HG03060 (cell line): ENCODE measurements around the gene SUSD4.

ENCODE experiments used
- ATAC-seq: cut with Tn5 transposase; IDR thresholded peaks from one replicate; pipeline ENCODE4 v1.9.1; 2021; ENCODE audit warnings: low read depth, moderate number of reproducible peaks; ENCODE audit not compliant: unreplicated experiment

The SUSD4 gene

DNA sequence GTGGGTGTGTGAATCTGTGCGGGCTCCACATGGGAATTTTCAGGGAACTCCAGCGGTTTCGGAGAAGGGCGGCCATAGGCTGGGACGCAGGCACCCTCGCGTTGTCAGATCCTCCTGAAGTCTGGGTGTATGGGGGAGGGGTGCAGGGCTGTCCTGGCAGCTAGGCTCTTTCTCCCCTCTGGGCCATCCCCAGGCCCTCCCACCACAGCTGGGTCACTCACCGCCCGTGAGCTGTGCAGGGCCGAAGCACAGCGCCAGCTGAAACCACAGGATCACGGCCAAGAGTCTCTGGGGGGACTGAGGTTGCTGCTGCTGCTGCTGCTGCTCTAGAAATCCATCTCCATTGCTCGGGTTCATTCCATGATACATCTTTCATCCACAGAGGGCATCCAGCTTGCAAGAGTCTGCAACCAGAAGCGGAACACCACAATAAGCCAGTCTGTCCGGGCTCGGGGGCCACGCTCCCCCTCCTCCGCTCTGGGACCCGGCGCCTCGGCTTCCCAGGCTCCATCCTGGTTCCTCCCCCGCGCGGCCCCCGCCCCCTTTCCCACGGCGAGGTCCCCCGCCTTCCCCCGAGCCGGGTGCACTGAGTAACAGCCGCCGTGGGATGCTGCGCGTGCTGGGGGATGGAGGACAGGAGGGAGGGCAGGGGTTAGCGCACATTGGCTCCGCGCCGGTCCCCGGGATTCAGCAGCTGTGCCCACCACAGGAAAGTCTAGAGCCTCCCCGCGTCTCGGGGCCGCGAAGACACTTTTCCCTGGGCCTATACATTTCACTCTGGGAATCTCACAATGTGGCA is 720 bp downstream of the SUSD4 start:
- ATAC-seq, result no peak

DNA sequence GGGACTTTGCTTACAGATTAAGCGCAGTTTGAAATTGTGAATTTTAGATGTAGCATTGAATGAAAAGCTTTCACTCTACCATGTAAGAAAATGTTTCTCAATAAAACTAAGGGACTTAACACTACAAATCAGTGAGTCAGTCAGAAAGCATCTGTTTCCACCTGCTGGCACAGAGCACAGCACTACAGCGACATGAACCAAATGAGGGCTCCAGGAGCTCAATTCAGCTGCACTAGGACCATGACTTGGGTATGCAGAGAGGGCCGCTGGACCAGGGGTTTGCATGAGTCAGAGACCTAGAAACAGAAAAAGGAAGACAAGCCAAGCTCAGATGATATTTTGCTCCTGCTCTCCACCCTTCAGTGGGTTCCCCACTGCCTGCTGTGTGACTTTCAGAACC is 5.2 kb downstream of the SUSD4 start:
- ATAC-seq, result no peak

DNA sequence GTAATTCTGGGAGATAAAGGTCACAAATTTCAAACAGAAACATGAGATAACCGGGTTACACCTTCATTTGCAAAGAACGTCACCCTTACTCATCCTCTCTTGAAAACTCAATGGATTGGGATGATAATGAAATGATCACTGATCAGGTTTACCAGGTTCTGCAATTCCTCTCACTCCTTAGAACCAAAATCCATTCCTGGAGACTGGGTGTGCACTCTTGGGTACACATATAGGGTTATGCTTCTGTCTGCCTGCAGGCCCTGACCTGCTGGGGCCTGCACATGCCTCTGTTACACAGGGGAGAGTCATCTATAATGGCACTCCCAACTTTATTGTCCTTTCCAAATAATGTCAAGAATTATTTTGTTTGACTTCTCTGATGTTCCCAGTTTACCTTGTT is 8.3 kb downstream of the SUSD4 start:
- ATAC-seq, result no peak

DNA sequence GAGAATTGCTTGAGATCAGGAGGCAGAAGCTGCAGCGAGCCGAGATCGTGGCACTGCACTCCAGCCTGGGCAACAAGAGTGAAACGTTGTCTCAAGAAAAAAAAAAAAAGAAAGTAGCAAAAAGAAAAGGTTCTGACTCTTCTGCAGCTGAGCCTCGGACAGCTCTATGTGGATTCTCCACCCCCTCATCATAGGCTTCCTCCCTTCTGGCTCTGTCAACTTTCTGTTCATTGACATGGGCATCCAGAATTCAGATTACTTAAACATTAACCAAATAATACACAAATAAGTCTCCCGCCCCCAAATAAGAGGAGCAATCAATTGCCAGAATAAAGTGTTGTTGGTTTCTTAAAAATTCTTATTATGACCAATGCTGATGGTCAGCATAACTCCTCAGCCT is 10.0 kb downstream of the SUSD4 start:
- no peak for ATAC-seq

DNA sequence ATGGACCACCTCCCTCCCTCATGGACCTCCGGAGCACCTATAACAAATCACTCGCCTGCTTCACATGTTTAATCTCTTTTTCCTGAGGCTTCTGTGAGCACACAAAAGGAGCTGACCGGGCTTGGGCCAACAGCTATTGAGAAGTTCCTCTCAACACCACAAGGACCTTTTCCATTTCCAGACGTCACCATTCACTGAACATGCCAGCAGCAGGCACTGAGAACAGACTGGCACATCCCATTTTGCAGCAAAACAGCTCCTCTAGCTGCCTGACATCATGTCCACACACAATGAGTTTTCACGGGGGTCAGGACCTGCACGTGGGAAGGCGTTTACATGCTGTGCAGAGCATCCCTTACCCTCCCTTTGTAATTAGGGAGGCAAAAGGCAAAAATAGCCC is 11.0 kb downstream of the SUSD4 start:
- ATAC-seq, result no peak

DNA sequence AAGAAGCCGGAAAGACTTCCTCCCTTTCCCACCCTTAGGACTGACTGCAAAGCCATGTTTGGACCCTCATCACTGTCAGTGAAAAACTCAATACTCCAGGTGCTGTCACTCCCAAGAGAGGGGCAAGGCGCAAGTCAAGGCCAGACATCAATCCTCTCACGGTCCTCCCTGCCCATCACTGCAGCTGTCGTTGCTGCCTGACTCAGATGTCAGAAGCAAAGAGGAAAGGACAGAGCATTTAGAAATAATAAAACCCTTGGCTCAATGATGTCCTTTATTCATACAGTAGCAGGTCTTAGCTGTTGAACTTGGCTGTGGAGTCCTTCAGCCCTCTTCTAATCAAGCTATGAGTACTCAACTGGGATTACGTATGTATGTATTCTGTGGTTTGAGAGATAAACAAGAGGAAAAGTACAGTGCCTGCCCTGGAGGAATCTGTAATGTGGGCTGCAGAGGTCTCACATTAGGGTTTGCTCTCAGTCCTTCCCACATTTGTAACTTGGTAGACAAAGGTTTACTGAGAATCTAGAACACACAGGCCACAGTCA is 13.5 kb downstream of the SUSD4 start:
- no peak for ATAC-seq

DNA sequence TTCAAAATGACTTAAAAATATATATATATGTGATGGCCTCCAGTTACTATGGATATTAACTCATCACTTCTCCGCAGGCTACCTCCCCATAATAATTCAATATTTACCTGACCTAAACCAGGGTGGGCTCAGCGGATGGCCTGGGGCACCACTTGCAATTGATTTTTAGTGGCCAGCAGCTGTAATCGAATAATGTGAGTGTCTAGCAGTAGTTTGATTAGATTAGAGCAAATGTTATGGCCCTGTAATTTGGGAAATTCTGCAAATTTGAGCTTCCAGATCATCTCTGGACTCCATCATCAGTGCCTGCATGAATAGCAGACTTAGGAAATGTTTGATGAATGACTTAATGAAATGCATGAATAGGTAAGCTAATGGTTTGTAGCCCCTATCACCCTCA is 14.7 kb downstream of the SUSD4 start:
- ATAC-seq, result no peak

DNA sequence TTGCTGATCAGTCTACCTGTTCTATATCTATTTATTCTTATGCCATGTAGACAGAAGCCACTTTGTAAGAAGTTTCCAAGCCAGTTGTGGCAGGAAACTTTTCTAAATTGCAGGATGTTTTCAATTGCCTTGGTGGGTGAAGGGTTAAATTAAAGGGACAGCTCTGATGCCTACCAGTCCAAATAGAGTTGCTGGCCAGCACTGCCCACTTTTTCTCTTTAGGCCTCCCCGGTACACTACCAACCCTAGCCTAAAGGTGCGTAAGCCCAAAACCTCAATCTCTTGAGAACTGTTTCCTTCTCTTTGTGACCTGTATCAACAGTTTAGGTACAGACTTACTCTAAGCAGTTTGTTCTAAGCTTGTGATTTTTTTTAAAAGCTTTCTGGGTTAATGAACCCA is 15.5 kb downstream of the SUSD4 start:
- no peak for ATAC-seq

DNA sequence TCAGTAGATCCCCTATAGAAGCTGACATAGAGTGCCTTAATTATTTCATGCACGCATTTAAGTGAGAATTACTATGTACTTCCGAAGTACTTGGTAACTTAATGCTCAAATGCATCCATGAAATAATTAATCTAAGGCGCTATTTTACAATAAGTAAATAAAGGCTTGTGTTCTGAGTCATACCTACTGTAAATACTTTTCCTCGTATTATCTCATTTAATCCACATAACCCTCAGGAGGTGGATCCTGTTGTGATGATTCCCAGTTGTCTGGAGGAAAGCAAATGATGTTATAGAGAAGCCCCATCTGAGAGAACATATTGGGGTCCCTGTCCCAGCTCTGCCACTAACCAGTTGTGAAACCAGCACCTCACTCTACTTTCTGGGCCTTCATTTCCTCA is 16.4 kb downstream of the SUSD4 start:
- no peak for ATAC-seq

DNA sequence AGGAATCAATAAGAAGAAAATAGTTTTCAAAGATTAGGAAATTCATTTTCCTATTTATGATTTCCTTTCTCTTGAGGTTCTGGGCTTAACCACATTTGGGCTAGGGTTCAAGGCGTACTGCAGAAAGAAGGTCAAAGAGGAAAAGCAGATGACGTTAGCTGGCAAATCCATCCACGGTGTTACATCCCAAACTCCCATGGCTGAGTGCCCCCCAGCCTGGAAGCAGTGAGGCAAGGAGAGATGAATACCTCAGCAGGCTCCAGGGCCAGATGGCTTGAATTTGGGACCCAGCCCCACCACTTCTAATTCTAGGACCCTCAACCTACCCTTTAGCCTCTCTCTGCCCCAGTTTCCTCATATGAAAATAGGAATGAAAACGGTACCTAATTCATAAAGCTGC is 17.7 kb downstream of the SUSD4 start:
- ATAC-seq, result no peak

DNA sequence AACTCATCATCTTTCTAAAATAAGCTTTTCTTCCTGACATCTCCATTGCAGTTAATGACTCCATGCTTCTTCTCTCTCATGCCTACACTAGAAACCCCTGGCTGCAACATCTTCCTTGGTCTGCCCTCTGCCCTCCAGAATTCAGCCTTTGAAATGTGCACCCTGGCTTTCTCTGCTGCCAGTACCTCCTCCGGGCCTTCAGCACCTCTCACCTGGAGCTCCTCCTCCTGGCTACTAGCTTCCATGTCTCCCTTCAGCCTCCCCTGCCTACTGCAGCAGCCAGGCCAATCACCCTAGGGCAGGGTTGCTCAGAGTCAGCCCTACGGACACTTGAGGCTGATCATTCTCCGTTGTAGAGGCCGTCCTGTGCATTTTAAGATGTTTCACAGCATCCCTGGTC is 18.3 kb downstream of the SUSD4 start:
- no peak for ATAC-seq

DNA sequence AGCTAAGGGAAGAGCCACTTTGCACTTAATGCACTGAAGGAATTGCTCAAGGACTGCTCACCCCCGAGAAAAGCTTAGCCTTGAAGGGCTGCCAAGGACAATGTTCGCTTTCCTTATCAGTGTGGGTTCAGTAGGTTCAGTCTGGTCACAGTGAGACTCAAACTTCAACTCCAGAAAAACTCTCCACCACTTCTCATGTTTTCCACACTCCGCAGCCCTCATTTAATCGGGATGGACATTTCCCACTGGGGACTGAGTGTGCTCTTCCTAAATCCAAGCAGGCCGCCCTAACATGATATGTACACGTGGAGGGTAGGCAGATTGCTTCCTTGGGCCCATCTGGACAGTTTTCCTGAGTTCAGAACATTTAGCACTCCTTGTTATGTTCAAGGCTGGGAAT is 19.5 kb downstream of the SUSD4 start:
- ATAC-seq, result no peak

DNA sequence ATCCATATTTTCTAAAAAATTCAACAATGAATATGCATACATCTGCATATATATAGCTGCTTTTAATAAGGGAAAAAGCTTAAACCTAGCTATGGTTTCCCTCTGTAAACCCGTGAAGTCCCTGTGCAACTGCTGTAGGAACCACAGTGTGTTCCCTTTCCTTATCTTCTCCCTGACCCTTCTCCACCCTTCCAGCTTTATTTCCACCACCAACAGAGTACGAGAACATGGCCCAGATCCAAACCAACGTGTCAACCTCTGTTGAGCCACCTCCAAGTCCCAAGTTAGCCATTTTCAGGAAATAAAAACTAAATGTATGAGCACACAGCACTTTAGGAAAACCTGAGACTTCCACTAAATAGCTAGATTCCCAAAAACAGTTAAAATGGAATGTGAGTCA is 20.3 kb downstream of the SUSD4 start:
- ATAC-seq, result no peak

DNA sequence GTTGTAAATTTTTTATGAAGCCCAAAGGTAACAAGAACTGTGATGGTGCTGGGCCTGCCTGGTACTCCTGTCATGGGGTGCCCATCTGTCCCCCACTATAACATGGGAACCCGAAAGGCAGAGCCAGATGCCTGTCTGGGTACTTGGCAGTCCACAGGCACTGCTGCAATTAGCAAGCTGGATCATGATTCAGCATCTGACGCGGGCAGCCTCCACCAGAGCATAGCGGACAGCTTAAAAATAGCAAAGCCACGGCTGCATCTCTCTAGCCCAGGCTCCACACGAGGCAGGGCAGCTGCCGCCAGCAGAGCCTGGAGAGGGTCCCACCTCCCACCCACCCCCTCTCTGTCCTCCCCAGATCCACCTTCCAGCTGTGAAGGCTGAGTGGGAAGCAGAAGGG is 22.9 kb downstream of the SUSD4 start:
- ATAC-seq, result no peak

DNA sequence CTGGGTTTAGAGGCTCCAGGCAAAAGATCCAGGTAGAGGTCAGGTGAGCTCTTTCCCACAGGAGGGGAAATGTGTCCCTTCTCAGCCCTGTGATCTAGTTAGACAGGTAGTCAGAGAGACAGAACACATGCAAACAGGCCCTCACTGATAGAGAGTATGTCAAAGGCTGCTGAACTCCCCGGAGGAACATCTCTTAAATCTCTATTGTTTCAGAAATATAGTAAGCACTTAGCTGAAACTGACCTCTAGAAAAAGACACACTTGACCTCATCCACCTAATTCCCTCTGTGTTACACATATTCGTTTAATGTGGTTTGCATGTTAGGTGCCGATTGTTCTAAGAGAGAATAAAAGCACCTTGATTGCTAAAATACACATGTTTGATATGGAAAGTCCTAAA is 23.3 kb downstream of the SUSD4 start:
- ATAC-seq, result no peak

DNA sequence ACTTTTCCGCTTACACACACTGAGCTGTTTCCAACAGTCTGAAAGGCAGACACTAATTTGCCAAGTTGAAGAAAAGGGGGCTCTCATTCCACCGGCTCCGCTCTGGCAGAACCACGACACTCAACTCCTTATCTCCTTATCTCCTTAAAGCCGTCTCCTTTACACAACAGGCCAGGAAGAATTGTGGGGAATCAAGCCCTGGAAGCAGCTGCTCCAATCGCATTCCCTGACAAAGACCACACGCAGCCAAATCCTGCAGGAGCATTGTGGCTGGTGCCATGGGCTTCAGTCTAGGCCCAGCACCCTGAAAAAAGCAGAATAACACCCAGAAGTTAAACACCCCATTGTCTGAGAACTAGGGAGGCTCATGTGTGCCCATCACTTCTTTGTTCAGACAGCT is 24.1 kb downstream of the SUSD4 start:
- ATAC-seq, result no peak

DNA sequence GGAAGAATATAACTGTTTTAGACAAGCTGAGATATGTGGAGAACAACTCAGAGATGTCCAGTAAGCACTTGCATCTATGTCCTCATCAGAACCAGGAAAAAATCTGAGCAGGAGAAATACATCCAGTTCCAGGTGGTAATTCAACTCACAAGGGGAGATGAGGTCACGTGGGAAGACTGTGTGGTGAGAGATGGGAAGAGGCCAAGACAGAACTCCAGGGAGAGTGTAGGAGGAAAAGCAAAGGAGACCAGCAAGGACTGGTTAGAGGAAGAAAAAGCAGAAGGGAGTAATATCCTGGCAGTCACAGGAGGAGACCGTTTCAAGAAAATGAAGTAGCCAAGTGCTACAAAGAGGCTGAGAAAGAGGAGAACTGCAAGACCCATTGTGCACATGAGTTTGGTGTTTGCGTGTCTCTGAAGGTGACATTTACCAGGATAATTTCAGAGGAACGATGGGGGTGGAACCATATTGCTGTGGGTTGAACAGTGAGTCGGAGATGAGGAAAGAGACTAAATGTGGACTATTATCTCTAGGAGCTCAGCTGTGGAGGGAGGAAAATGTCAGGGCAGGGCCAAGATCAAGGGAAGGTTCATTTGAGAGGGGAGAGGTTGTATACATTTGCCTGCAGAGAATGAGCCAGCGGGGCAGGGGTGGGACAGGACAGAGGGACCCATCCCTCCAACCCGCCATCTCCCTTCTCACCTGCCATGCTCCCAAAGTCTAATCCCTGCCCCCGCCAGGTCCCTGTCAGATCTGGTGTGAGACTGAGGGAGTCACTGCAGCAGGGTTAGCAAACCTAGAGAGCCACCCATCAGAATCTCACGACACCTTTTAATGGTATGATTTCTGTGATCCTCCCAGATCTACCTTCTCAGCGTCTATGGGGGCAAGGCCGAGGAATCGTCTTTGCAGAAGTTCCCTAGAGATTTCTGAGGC is 24.9 kb downstream of the SUSD4 start:
- ATAC-seq, result no peak

DNA sequence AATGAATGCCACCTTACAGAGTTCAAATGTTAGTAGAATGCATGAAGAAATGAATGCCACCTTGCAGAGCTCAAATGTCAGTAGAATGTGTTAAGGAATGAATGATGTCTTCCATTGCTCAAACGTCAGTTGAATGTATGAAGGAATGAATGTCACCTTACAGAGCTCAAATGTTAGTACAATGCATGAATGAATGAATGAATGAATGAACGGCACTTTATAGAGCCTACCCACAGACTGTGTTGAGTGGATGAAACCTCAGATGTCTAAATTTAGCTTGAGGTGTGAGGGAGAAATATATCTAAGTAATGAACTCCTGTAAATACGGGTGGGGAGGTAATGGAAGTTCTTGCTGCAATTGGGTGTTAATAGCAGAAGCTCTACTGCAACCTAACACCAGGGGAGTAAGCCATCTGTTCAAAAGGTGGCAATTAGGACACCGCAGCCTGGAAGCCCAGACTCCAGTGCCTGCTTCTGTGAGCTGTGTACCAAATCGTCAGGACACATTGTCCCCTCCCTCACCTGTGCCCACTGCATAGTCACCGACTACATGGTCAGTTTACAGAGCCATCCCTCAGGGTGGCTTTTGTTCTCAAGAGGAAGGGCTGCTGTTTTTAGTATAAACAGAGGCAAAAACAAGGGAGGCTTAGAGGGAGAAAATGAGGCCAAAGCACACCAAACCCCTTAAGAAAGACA is 26.7 kb downstream of the SUSD4 start:
- ATAC-seq, result no peak

DNA sequence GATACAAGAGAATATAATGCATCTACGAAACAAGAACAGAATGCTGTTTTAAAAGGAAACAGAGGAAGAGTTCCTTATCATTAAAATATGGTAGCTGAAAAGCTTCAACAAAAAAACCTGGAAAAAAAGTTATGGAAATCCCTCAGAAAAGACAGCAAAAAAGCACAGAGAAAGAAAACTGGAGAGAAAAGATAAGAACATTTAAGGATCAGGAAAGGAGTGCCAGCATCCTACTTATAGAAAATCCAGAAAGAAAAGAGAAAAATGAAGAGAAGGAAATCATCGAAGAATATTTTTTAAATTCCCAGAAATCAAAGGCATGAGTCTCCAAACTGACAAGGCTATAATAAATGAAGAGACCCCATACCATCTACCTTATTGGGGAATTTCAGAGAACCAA is 29.8 kb downstream of the SUSD4 start:
- ATAC-seq, result no peak

DNA sequence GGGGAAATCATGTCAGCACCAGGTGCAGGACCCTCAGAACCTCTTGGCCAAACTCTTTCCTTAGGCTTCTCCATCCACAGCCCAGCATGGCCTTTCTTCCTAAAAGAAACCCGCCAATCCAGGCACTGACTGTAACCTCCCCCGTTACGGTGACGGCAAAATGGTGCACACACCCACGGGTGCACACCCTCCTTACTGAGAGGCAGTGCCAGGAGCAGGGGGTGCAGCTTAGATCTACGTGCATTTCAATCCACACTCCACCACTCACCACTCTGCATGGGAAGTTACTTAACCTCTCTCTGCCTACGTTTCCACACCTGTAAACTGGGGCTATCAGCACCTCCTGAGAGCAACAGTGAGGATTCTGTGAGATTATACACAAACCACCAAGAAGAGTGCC is 31.0 kb downstream of the SUSD4 start:
- no peak for ATAC-seq

DNA sequence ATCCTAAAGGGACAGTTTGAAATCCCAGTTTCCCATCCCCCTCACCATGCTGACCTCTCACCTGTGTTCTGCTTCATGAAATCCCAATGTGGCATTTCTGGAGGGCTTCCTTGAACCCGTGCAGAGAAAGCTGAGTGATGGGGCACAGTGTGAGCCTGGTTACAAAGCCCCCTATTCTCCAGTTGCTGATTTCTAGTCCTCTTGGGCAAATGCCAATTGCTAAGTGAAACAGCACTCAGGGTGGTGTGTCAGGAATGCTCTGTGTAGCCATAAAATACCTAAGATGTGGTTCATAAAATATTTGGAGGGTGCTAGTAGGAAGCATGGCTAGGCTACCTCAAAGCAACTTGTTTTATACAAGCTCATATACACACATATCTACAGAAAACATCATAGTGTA is 32.0 kb downstream of the SUSD4 start:
- ATAC-seq, result no peak
